Mesenchymal stem cell (in vitro differentiated cells and primary cell): ENCODE data around the gene TSPAN5.
A peak's percentile ranks its signal among the peaks of the same experiment; 100 is the strongest.

Source experiments
- DNase-seq: peaks from one replicate; pipeline ENCODE4 v3.0.0-alpha.2; 2013
- H2AFZ ChIP-seq: one replicate; pipeline ENCODE4 v1.6.1; 2013; ENCODE audit warnings: low read depth, mild to moderate bottlenecking, control low read depth, inconsistent platforms, low read length, moderate library complexity
- H2AK5ac ChIP-seq: 2 replicates; pipeline ENCODE4 v1.6.1; 2013; ENCODE audit warnings: low read length, moderate library complexity, mild to moderate bottlenecking, inconsistent platforms; ENCODE audit not compliant: severe bottlenecking
- H2BK120ac ChIP-seq: one replicate; pipeline ENCODE4 v1.6.1; 2013; ENCODE audit warnings: low read depth, mild to moderate bottlenecking, inconsistent platforms, low read length, moderate library complexity
- H2BK12ac ChIP-seq, 2 experiments: one replicate each; pipeline ENCODE4 v1.6.1; 2013; ENCODE audit warnings: inconsistent platforms in 2 of 2, low read length in 2 of 2, mild to moderate bottlenecking in 2 of 2, moderate library complexity in 2 of 2, control low read depth in 1 of 2
- H2BK15ac ChIP-seq: one replicate; pipeline ENCODE4 v1.6.1; 2013; ENCODE audit warnings: mild to moderate bottlenecking, low read depth, inconsistent platforms; ENCODE audit not compliant: poor library complexity, severe bottlenecking
- H2BK5ac ChIP-seq: 2 replicates; pipeline ENCODE4 v1.6.1; 2013; ENCODE audit warnings: low read depth, mild to moderate bottlenecking, low read length, control low read depth, inconsistent platforms; ENCODE audit not compliant: poor library complexity, severe bottlenecking
- H3K14ac ChIP-seq, 2 experiments: one replicate each; pipeline ENCODE4 v1.6.1; 2013; ENCODE audit warnings: inconsistent platforms in 2 of 2, low read length in 2 of 2, control low read depth in 1 of 2, mild to moderate bottlenecking in 1 of 2, moderate library complexity in 1 of 2
- H3K18ac ChIP-seq, 2 experiments: one replicate each; pipeline ENCODE4 v1.6.1; 2013; ENCODE audit warnings: inconsistent platforms in 2 of 2, low read length in 2 of 2, control low read depth in 1 of 2, low read depth in 1 of 2, mild to moderate bottlenecking in 1 of 2
- H3K23ac ChIP-seq, 2 experiments: one replicate each; pipeline ENCODE4 v1.6.1; 2013; ENCODE audit warnings: inconsistent platforms in 2 of 2, low read length in 2 of 2, mild to moderate bottlenecking in 2 of 2, moderate library complexity in 2 of 2, control low read depth in 1 of 2
- H3K27ac ChIP-seq: 2 replicates; pipeline ENCODE4 v1.5.1; 2013; ENCODE audit warnings: mild to moderate bottlenecking, moderate library complexity, low read length, control low read depth, inconsistent platforms; ENCODE audit not compliant: poor library complexity, severe bottlenecking
- H3K27me3 ChIP-seq, 2 experiments: 2 replicates each; pipeline versions ENCODE4 v1.6.1 to v1.7.0; 2013; ENCODE audit warnings: low read length in 2 of 2, mild to moderate bottlenecking in 2 of 2, moderate library complexity in 2 of 2, control low read depth in 1 of 2, inconsistent platforms in 1 of 2; ENCODE audit not compliant: control insufficient read depth in 1 of 2, insufficient read depth in 1 of 2
- H3K36me3 ChIP-seq, 2 experiments: 2 replicates each; pipeline versions ENCODE4 v1.6.1 to v1.7.0; 2013; ENCODE audit warnings: low read length in 2 of 2, control low read depth in 1 of 2, inconsistent platforms in 1 of 2, low read depth in 1 of 2, mild to moderate bottlenecking in 1 of 2; ENCODE audit not compliant: insufficient read depth in 2 of 2, control insufficient read depth in 1 of 2
- H3K4ac ChIP-seq, 2 experiments: one replicate each; pipeline ENCODE4 v1.6.1; 2013; ENCODE audit warnings: inconsistent platforms in 2 of 2, low read length in 2 of 2, mild to moderate bottlenecking in 2 of 2, moderate library complexity in 2 of 2, control low read depth in 1 of 2, low read depth in 1 of 2
- H3K4me1 ChIP-seq: 2 replicates; pipeline ENCODE4 v1.6.1; 2013; ENCODE audit warnings: low read depth, low read length, control low read depth; ENCODE audit not compliant: control insufficient read depth, insufficient read depth
- H3K4me2 ChIP-seq: 2 replicates; pipeline ENCODE4 v1.6.1; 2013; ENCODE audit warnings: low read length, mild to moderate bottlenecking, inconsistent platforms; ENCODE audit not compliant: poor library complexity, severe bottlenecking
- H3K4me3 ChIP-seq, 2 experiments: 2 replicates each; pipeline versions ENCODE4 v1.5.1 to v1.7.0; 2013; ENCODE audit warnings: low read length in 2 of 2, mild to moderate bottlenecking in 2 of 2, control low read depth in 1 of 2, low read depth in 1 of 2; ENCODE audit not compliant: insufficient read depth in 1 of 2
- H3K79me1 ChIP-seq: replicated peaks from 2 replicates; pipeline ENCODE4 v1.6.1; 2013; ENCODE audit warnings: mild to moderate bottlenecking, control low read depth, low read length, inconsistent platforms; ENCODE audit not compliant: poor library complexity, severe bottlenecking
- H3K9ac ChIP-seq: 2 replicates; pipeline ENCODE4 v1.7.0; 2013; ENCODE audit warnings: mild to moderate bottlenecking, low read length, moderate library complexity
- H3K9me3 ChIP-seq: 2 replicates; pipeline ENCODE4 v1.7.0; 2013; ENCODE audit warnings: mild to moderate bottlenecking, low read length; ENCODE audit not compliant: control insufficient read depth
- H4K8ac ChIP-seq: one replicate; pipeline ENCODE4 v1.6.1; 2013; ENCODE audit warnings: inconsistent platforms, mild to moderate bottlenecking, low read length, moderate library complexity
- H4K91ac ChIP-seq: one replicate; pipeline ENCODE4 v1.6.1; 2013; ENCODE audit warnings: mild to moderate bottlenecking, low read length, inconsistent platforms
- WGBS: methylation state at CpG from one replicate; pipeline ENCODE4 v1.1.7; 2013; ENCODE audit warnings: mixed read lengths; 5-methylcytosine and 5-hydroxymethylcytosine counted together

TSPAN5 gene

GRCh38 chr4:98686043-98686707 lies 27.8 kb upstream of the TSPAN5 start:
- Histone ChIP-seq H3K14ac (no peak overlapping the region), H3K27ac (no peak overlapping the region), H3K27me3 (no peaks in the 10 kb centered on the region), H3K4me3 (no peak overlapping the region), H3K36me3 (no peaks in the 10 kb centered on the region), H3K23ac (no peak overlapping the region), H3K18ac (no peak overlapping the region), H4K91ac (no peak overlapping the region), H4K8ac (no peak overlapping the region), H2BK120ac (no peak overlapping the region), H2AFZ (no peak overlapping the region), H2AK5ac (no peak overlapping the region), H3K79me1 (no peaks in the 10 kb centered on the region), H2BK5ac (no peak overlapping the region), H3K9me3 (no peaks in the 10 kb centered on the region), H2BK12ac (no peak overlapping the region), H3K4me1 (no peaks in the 10 kb centered on the region), H3K4ac (no peak overlapping the region), H3K4me2 (no peak overlapping the region), H3K9ac (no peak overlapping the region), H2BK15ac (no peak overlapping the region)
- 97% methylated on average over 3 of the region's 3 CpGs for WGBS
- DNase-seq, result no peak

DNA sequence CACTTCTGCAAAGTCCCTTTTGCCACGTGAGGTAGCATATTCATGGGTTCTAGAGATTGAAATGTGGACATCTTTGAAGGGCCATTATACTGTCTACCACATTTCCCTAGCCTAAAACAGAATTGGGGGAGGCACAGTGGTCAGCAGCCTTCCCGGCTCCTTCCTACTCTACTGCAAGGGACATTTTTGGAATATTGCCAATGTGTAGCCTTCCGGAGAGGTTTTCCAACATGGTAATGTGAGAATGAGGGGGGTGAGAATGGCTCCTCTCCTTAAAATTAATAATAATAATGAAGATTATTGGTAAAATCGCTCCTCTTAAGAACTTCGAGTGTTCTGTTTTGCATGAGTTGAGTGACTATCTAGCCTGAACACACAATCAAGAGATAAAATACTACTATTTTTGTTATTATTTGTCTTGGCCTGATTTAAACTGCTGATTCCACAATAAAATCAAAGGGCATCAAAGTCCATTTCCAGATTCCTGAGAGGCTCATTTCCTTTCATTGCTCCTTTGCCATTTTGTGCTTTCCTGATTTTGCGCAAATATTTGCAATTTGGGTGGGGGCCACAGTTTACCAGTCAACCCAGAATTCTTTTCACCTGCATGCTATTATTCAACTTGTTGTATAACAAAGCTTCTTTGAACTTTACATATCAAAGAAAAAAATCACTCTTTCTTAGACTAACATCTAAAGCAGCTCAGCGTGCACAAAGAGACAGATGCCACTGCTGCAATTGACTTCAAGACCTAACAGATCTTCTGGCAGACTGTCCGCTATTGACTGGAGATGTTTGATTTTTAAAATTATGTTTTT lies 27.0 kb upstream of the TSPAN5 start:
- no peak for DNase-seq
- H2BK120ac ChIP-seq, result no peak overlapping the region
- no peak overlapping the region for H2AFZ ChIP-seq
- WGBS, result 100% methylated on average over 3 of the region's 8 CpGs
- no peaks in the 10 kb centered on the region for H3K79me1 ChIP-seq
- no peaks in the 10 kb centered on the region for H3K4me1 ChIP-seq
- H3K36me3 ChIP-seq, result no peaks in the 10 kb centered on the region
- H3K4me3 ChIP-seq, result no peak overlapping the region
- H3K23ac ChIP-seq, result no peak overlapping the region
- no peak overlapping the region for H3K27ac ChIP-seq
- no peak overlapping the region for H4K8ac ChIP-seq
- no peak overlapping the region for H2BK12ac ChIP-seq
- H2AK5ac ChIP-seq, result no peak overlapping the region
- no peaks in the 10 kb centered on the region for H3K27me3 ChIP-seq
- H2BK15ac ChIP-seq, result no peak overlapping the region
- no peak overlapping the region for H3K9ac ChIP-seq
- no peak overlapping the region for H3K4ac ChIP-seq
- H3K9me3 ChIP-seq, result no peaks in the 10 kb centered on the region
- H4K91ac ChIP-seq, result no peak overlapping the region
- no peak overlapping the region for H2BK5ac ChIP-seq
- no peak overlapping the region for H3K4me2 ChIP-seq
- H3K18ac ChIP-seq, result no peak overlapping the region
- no peak overlapping the region for H3K14ac ChIP-seq

GRCh38 chr4:98682719-98683118 lies 24.3 kb upstream of the TSPAN5 start:
- DNase-seq, result peak; percentile 46
- 71% methylated on average over 1 of the region's 2 CpGs for WGBS
- no peaks in the 10 kb centered on the region for H3K79me1 ChIP-seq

DNA sequence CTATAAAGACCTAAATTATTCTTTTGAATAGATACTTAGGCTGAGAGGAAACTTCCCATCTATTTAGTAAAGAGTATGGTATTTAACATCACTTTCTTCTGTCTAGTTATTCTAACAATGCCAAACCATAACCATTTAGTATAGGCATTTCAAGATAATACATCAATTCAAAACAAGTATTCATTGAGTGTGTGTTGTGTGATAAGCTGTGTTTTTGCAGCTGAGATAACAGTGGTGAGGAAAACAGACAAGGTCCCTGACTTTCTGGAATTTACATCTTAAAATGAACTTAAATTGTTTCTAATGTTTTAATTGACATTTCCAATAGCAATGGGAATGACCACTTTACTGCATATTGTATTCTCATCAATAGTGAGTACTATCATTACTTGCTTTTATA lies 22.4 kb upstream of the TSPAN5 start:
- no peak overlapping the region for H3K4me2 ChIP-seq
- H2BK5ac ChIP-seq, result no peak overlapping the region
- no peak overlapping the region for H3K9ac ChIP-seq
- H2BK15ac ChIP-seq, result no peak overlapping the region
- H2AFZ ChIP-seq, result no peak overlapping the region
- no peak overlapping the region for H2BK120ac ChIP-seq
- no peak overlapping the region for H2AK5ac ChIP-seq
- no peaks in the 10 kb centered on the region for H3K27me3 ChIP-seq
- no peak overlapping the region for H3K23ac ChIP-seq
- H3K14ac ChIP-seq, result no peak overlapping the region
- no peak overlapping the region for H4K91ac ChIP-seq
- no peak for DNase-seq
- H3K4me3 ChIP-seq, result no peak overlapping the region
- H3K4me1 ChIP-seq, result no peaks in the 10 kb centered on the region
- H3K27ac ChIP-seq, result no peak overlapping the region
- no peak overlapping the region for H3K4ac ChIP-seq
- no peaks in the 10 kb centered on the region for H3K79me1 ChIP-seq
- no peak overlapping the region for H2BK12ac ChIP-seq
- H3K9me3 ChIP-seq, result no peaks in the 10 kb centered on the region
- H4K8ac ChIP-seq, result no peak overlapping the region
- H3K18ac ChIP-seq, result no peak overlapping the region
- no peaks in the 10 kb centered on the region for H3K36me3 ChIP-seq

More at GRCh38 chr4:98682719-98683118, 24.3 kb upstream of the TSPAN5 start:
- Histone ChIP-seq H2BK120ac (no peak overlapping the region), H3K4me1 (no peaks in the 10 kb centered on the region), H3K4me3 (no peak overlapping the region), H2BK15ac (no peak overlapping the region), H3K9ac (no peak overlapping the region), H3K9me3 (no peaks in the 10 kb centered on the region), H3K27me3 (no peaks in the 10 kb centered on the region), H3K4ac (no peak overlapping the region), H2BK5ac (no peak overlapping the region), H2AFZ (no peak overlapping the region), H3K23ac (no peak overlapping the region), H3K36me3 (no peaks in the 10 kb centered on the region), H2BK12ac (no peak overlapping the region), H3K14ac (no peak overlapping the region), H3K18ac (no peak overlapping the region), H2AK5ac (no peak overlapping the region), H3K4me2 (no peak overlapping the region), H3K27ac (no peak overlapping the region), H4K8ac (no peak overlapping the region), H4K91ac (no peak overlapping the region)
